Activated T-helper 1 cell treated with Interleukin-2 at 50 U/mL for 16 hours (primary cell): Measurements from ENCODE around the gene ZNHIT1.

Experiments used
- DNase-seq: peaks from one replicate; pipeline ENCODE4 v3.0.0-alpha.2; 2020; ENCODE audit warnings: low read depth

Gene ZNHIT1

GRCh38 chr7:101218236-101219125, 516 bp downstream of the ZNHIT1 start:
- no peak for DNase-seq

GRCh38 chr7:101220295-101220694, 2.3 kb downstream of the ZNHIT1 start:
- no peak for DNase-seq

- no peak for DNase-seq
Observed at GRCh38 chr7:101222275-101222830, 4.4 kb downstream of the ZNHIT1 start.

GRCh38 chr7:101223528-101223927, 5.6 kb downstream of the ZNHIT1 start:
- DNase-seq, result no peak

- no peak for DNase-seq
Observed at GRCh38 chr7:101225650-101226049, 7.7 kb downstream of the ZNHIT1 start.

GRCh38 chr7:101226721-101227120, 8.8 kb downstream of the ZNHIT1 start:
- DNase-seq, result no peak

- no peak for DNase-seq
Observed at GRCh38 chr7:101231644-101232043, 13.7 kb downstream of the ZNHIT1 start.

GRCh38 chr7:101232141-101232850, 14.3 kb downstream of the ZNHIT1 start:
- no peak for DNase-seq

- DNase-seq, result no peak
Observed at GRCh38 chr7:101233907-101234547, 16.1 kb downstream of the ZNHIT1 start.

- no peak for DNase-seq
Observed at GRCh38 chr7:101234636-101235035, 16.7 kb downstream of the ZNHIT1 start.

- no peak for DNase-seq
Observed at GRCh38 chr7:101235050-101235449, 17.1 kb downstream of the ZNHIT1 start.

GRCh38 chr7:101235522-101235921, 17.6 kb downstream of the ZNHIT1 start:
- no peak for DNase-seq

GRCh38 chr7:101236292-101236835, 18.4 kb downstream of the ZNHIT1 start:
- no peak for DNase-seq

- DNase-seq, result no peak
Observed at GRCh38 chr7:101237206-101238067, 19.5 kb downstream of the ZNHIT1 start, which contains the start of gene CLDN15. Gene CLDN15, minus strand, starts transcription at chr7:101237802. Its CDS starts 221 bp downstream, at chr7:101237581.

- no peak for DNase-seq
Observed at GRCh38 chr7:101238226-101239182, 20.5 kb downstream of the ZNHIT1 start.

- no peak for DNase-seq
Observed at GRCh38 chr7:101239191-101239950, 21.4 kb downstream of the ZNHIT1 start.

- no peak for DNase-seq
Observed at GRCh38 chr7:101239951-101240220, 21.9 kb downstream of the ZNHIT1 start.

- no peak for DNase-seq
Observed at GRCh38 chr7:101240226-101241014, 22.5 kb downstream of the ZNHIT1 start.

GRCh38 chr7:101241015-101241363, 23.0 kb downstream of the ZNHIT1 start:
- no peak for DNase-seq
